H9 (cell line): ENCODE data around the gene TTC39A. TPM values are rescaled to one million over a fixed set of nuclear protein-coding genes. Genes with fewer than 3 reads are reported as not detected.
A peak's percentile ranks its signal among the peaks of the same experiment; 100 is the strongest.

Source experiments
- DNase-seq: peaks from one replicate; pipeline ENCODE4 v3.0.0-alpha.2; 2017
- H2AFZ ChIP-seq: one replicate; pipeline ENCODE4 v1.6.1; 2013; ENCODE audit warnings: mild to moderate bottlenecking, low read length, control low read depth, moderate library complexity
- H2AK5ac ChIP-seq: 2 replicates; pipeline ENCODE4 v1.6.1; 2013; ENCODE audit warnings: low read length, control low read depth, mixed read lengths; ENCODE audit not compliant: insufficient read length
- H2BK120ac ChIP-seq: one replicate; pipeline ENCODE4 v1.6.1; 2013; ENCODE audit warnings: low read depth, mild to moderate bottlenecking, low read length, control low read depth, inconsistent platforms; ENCODE audit not compliant: poor library complexity, severe bottlenecking
- H2BK12ac ChIP-seq: 2 replicates; pipeline ENCODE4 v1.6.1; 2013; ENCODE audit warnings: low read length, control low read depth, mixed read lengths, low read depth; ENCODE audit not compliant: insufficient read length
- H2BK15ac ChIP-seq: 2 replicates; pipeline ENCODE4 v1.6.1; 2013; ENCODE audit warnings: low read depth, low read length, control low read depth
- H2BK20ac ChIP-seq: one replicate; pipeline ENCODE4 v1.6.1; 2013; ENCODE audit warnings: low read depth, mild to moderate bottlenecking, low read length, control low read depth, inconsistent platforms; ENCODE audit not compliant: poor library complexity, severe bottlenecking
- H2BK5ac ChIP-seq: 2 replicates; pipeline ENCODE4 v1.6.1; 2013; ENCODE audit warnings: low read length, control low read depth, mixed read lengths; ENCODE audit not compliant: insufficient read length
- H3K14ac ChIP-seq: 2 replicates; pipeline ENCODE4 v1.6.1; 2013; ENCODE audit warnings: low read length, control low read depth; ENCODE audit not compliant: insufficient read depth
- H3K18ac ChIP-seq: 2 replicates; pipeline ENCODE4 v1.6.1; 2013; ENCODE audit warnings: low read depth, mild to moderate bottlenecking, mixed read lengths, low read length, control low read depth; ENCODE audit not compliant: insufficient read length
- H3K23ac ChIP-seq: 2 replicates; pipeline ENCODE4 v1.6.1; 2013; ENCODE audit warnings: low read length, control low read depth, mixed read lengths, low read depth; ENCODE audit not compliant: insufficient read length
- H3K23me2 ChIP-seq: 2 replicates; pipeline ENCODE4 v1.6.1; 2013; ENCODE audit warnings: low read depth, mild to moderate bottlenecking, mixed read lengths, low read length, control low read depth; ENCODE audit not compliant: insufficient read length, poor library complexity, severe bottlenecking
- H3K27ac ChIP-seq: 2 replicates; pipeline ENCODE4 v1.5.1; 2013; ENCODE audit warnings: low read length, control low read depth, mixed read lengths, low read depth; ENCODE audit not compliant: insufficient read length
- H3K27me3 ChIP-seq: 2 replicates; pipeline ENCODE4 v1.6.1; 2013; ENCODE audit warnings: low read length, control low read depth, inconsistent platforms; ENCODE audit not compliant: insufficient read depth
- H3K4ac ChIP-seq: 2 replicates; pipeline ENCODE4 v1.6.1; 2013; ENCODE audit warnings: low read depth, mild to moderate bottlenecking, control low read depth, inconsistent platforms, low read length, moderate library complexity
- H3K4me1 ChIP-seq: 2 replicates; pipeline ENCODE4 v1.6.1; 2013; ENCODE audit warnings: low read length, control low read depth, inconsistent platforms; ENCODE audit not compliant: insufficient read depth
- H3K4me2 ChIP-seq: 2 replicates; pipeline ENCODE4 v1.6.1; 2013; ENCODE audit warnings: low read length, control low read depth, mixed read lengths; ENCODE audit not compliant: insufficient read length, insufficient read depth
- H3K56ac ChIP-seq: 2 replicates; pipeline ENCODE4 v1.6.1; 2013; ENCODE audit warnings: low read depth, mild to moderate bottlenecking, mixed read lengths, low read length, control low read depth; ENCODE audit not compliant: insufficient read length
- H3K79me1 ChIP-seq: 2 replicates; pipeline ENCODE4 v1.6.1; 2013; ENCODE audit warnings: low read depth, mild to moderate bottlenecking, moderate library complexity, low read length, control low read depth, inconsistent platforms; ENCODE audit not compliant: insufficient read depth, poor library complexity, severe bottlenecking
- H3K79me2 ChIP-seq: 2 replicates; pipeline ENCODE4 v1.6.1; 2013; ENCODE audit warnings: low read length, control low read depth, inconsistent platforms; ENCODE audit not compliant: insufficient read depth
- H3K9ac ChIP-seq: 2 replicates; pipeline ENCODE4 v1.6.1; 2013; ENCODE audit warnings: low read length, control low read depth, mixed read lengths; ENCODE audit not compliant: insufficient read length; ENCODE audit errors: extremely low read depth
- H3K9me3 ChIP-seq: one replicate; pipeline ENCODE4 v1.6.1; 2013; ENCODE audit warnings: low read depth, low read length, inconsistent platforms; ENCODE audit not compliant: control insufficient read depth
- H3T11ph ChIP-seq: one replicate; pipeline ENCODE4 v1.6.1; 2013; ENCODE audit warnings: mild to moderate bottlenecking, low read length, control low read depth, inconsistent platforms
- H4K20me1 ChIP-seq: one replicate; pipeline ENCODE4 v1.6.1; 2013; ENCODE audit not compliant: control insufficient read depth, insufficient read length, insufficient read depth
- H4K5ac ChIP-seq: 2 replicates; pipeline ENCODE4 v1.6.1; 2013; ENCODE audit warnings: low read depth, mild to moderate bottlenecking, mixed read lengths, low read length, control low read depth; ENCODE audit not compliant: insufficient read length
- H4K8ac ChIP-seq: replicated peaks from 2 replicates; pipeline ENCODE4 v1.6.1; 2013; ENCODE audit warnings: low read length, control low read depth, mixed read lengths, low read depth; ENCODE audit not compliant: insufficient read length
- H4K91ac ChIP-seq: 2 replicates; pipeline ENCODE4 v1.6.1; 2013; ENCODE audit warnings: low read depth, mild to moderate bottlenecking, moderate library complexity, mixed read lengths, low read length, control low read depth; ENCODE audit not compliant: insufficient read length
- H3K27ac Mint-ChIP-seq, 3 experiments: 2 replicates in 2 of 3; 3 replicates in 1 of 3; pipeline ENCODE4 v1.8.0; 2020 to 2021; ENCODE audit warnings: mixed read lengths in 3 of 3, mild to moderate bottlenecking in 1 of 3, moderate library complexity in 1 of 3
- H3K27me3 Mint-ChIP-seq: 2 replicates; pipeline ENCODE4 v1.8.0; 2021; ENCODE audit warnings: low read depth, mild to moderate bottlenecking, moderate library complexity, mixed read lengths
- H3K36me3 Mint-ChIP-seq, 3 experiments: 2 replicates in 2 of 3; 3 replicates in 1 of 3; pipeline ENCODE4 v1.8.0; 2020 to 2021; ENCODE audit warnings: low read depth in 3 of 3, mixed read lengths in 3 of 3; ENCODE audit not compliant: insufficient read depth in 1 of 3
- H3K4me1 Mint-ChIP-seq, 2 experiments: 2 replicates each; pipeline ENCODE4 v1.8.0; 2020; ENCODE audit warnings: mixed read lengths in 2 of 2
- H3K4me3 Mint-ChIP-seq, 2 experiments: 2 replicates in 1 of 2; 3 replicates in 1 of 2; pipeline ENCODE4 v1.8.0; 2020 to 2021; ENCODE audit warnings: mild to moderate bottlenecking in 2 of 2, mixed read lengths in 2 of 2, moderate library complexity in 1 of 2
- H3K9me3 Mint-ChIP-seq, 2 experiments: 2 replicates in 1 of 2; 3 replicates in 1 of 2; pipeline ENCODE4 v1.8.0; 2020; ENCODE audit warnings: mild to moderate bottlenecking in 2 of 2, mixed read lengths in 2 of 2, moderate library complexity in 1 of 2
- CTCF ChIP-seq: fragments of 200-600 bp; sonication (generic); conservative IDR thresholded peaks from 3 replicates; pipeline ENCODE4 v1.8.0; 2021; ENCODE audit warnings: antibody characterized with exemption, mild to moderate bottlenecking
- WGBS: extraction: QIAGEN DNeasy Blood & Tissue Kit; methylation state at CpG from one replicate; pipeline ENCODE4 v1.1.7; 2013; ENCODE audit warnings: missing lambda C conversion rate, low lambda C conversion rate, mixed read lengths; ENCODE audit not compliant: insufficient read length; ENCODE audit errors: extremely low coverage; 5-methylcytosine and 5-hydroxymethylcytosine counted together
- total RNA-seq: library from RNA; stranded (reverse); gene quantifications from 2 replicates; pipeline ENCODE4 v1.2.1, GENCODE V29; 2021

TTC39A gene
- total RNA-seq, 1 experiment from 2014 or later: 7.7 TPM

GRCh38 chr1:51263147-51263877 lies 67.0 kb downstream of the TTC39A start:
- Histone ChIP-seq H2BK15ac (no peak overlapping the region), H3K18ac (no peak overlapping the region), H2AK5ac (no peak overlapping the region), H3K9ac (no peak overlapping the region), H3K79me2 (no peaks in the 10 kb centered on the region; the same call in 1 of the 2 replicates), H3K4me2 (no peak overlapping the region), H2BK12ac (no peak overlapping the region), H4K5ac (no peak overlapping the region), H3K79me1 (no peaks in the 10 kb centered on the region), H3K4ac (no peak overlapping the region), H4K8ac (no peak overlapping the region), H3T11ph (no peak overlapping the region), H3K4me1 (no peaks in the 10 kb centered on the region; the same call in 1 of the 2 replicates), H4K20me1 (no peaks in the 10 kb centered on the region), H2BK20ac (no peak overlapping the region), H2BK5ac (no peak overlapping the region), H2BK120ac (no peak overlapping the region), H3K9me3 (no peaks in the 10 kb centered on the region), H3K23ac (no peak overlapping the region), H3K14ac (no peak overlapping the region), H3K56ac (no peak overlapping the region), H2AFZ (no peak overlapping the region), H3K23me2 (no peaks in the 10 kb centered on the region), H3K27ac (no peak overlapping the region), H4K91ac (no peak overlapping the region), H3K27me3 (no peaks in the 10 kb centered on the region)
- Mint-ChIP-seq H3K36me3 (no peaks in the 10 kb centered on the region), H3K4me3 (no peak overlapping the region), H3K27ac (0 out of 7 replicates have a peak overlapping the region, but pooled peaks of 1 of the 3 experiments have one; percentile 4), H3K9me3 (no peaks in the 10 kb centered on the region), H3K27me3 (no peaks in the 10 kb centered on the region), H3K4me1 (peaks cover 16% of the 10 kb centered on the region in 2 experiments)
- no peak for TF ChIP-seq CTCF
- WGBS: no CpG with 5 or more reads among the region's 4 CpGs
- DNase-seq: no peak
